ENCODE measurements around the gene DLL4. TPM values are rescaled to one million over a fixed set of nuclear protein-coding genes. Genes with fewer than 3 reads are reported as not detected.

DLL4 gene
- total RNA-seq, 4 donors from 2014 or later, result 4.0 to 8.3 (median 5.1) TPM

DNA sequence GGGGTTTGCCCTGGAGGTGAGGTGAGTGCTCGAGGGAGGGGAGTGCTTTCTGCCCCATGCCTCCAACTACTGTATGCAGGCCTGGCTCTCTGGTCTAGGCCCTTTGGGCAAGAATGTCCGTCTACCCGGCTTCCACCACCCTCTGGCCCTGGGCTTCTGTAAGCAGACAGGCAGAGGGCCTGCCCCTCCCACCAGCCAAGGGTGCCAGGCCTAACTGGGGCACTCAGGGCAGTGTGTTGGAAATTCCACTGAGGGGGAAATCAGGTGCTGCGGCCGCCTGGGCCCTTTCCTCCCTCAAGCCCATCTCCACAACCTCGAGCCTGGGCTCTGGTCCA, 9.4 kb downstream of the DLL4 start:
- WGBS, 2 donors, result 78 to 86% methylated on average over 4 to 6 of the region's 6 CpGs
- H3K4me3 ChIP-seq (ENCODE audit: low read depth, poor library complexity, severe bottlenecking), result no peak overlapping the region
- intact Hi-C loops (cut with DNase I; ENCODE audit: low total_unique reads), result loop anchor here (10.0 kb wide), 1 partner anchor 76 kb away; no protein-coding TSS in a partner anchor
- TF ChIP-seq POLR2A (IDR thresholded peaks at IDR 0.05) (no peak), CTCF (IDR thresholded peaks at IDR 0.05) (no peak)
- DNase-seq (ENCODE audit: low spot score in 2 of 2), result no peak

GRCh38 chr15:40940296-40940801, 11.2 kb downstream of the DLL4 start:
- no peak for DNase-seq (ENCODE audit: low spot score in 2 of 2)
- WGBS, 2 donors, result 40 to 42% methylated on average over 15 of the region's 15 CpGs
- H3K4me3 ChIP-seq (ENCODE audit: low read depth, poor library complexity, severe bottlenecking), result no peak overlapping the region
- intact Hi-C loops (cut with DNase I; ENCODE audit: low total_unique reads), result no loop called here
- no peak for TF ChIP-seq CTCF (IDR thresholded peaks at IDR 0.05)
- TF ChIP-seq POLR2A (IDR thresholded peaks at IDR 0.05), result no peak

- intact Hi-C loops (cut with DNase I; ENCODE audit: low total_unique reads), result no loop called here
- whole genome bisulfite sequencing, 2 donors, result 13 to 23% methylated on average over 6 to 7 of the region's 7 CpGs
- no peak for DNase-seq (ENCODE audit: low spot score in 2 of 2)
- no peak for TF ChIP-seq POLR2A (IDR thresholded peaks at IDR 0.05)
- no peak for TF ChIP-seq CTCF (IDR thresholded peaks at IDR 0.05)
- peak overlapping the region; percentile 32 for H3K4me3 ChIP-seq (ENCODE audit: low read depth, poor library complexity, severe bottlenecking)
Observed at GRCh38 chr15:40941068-40941527, 12.0 kb downstream of the DLL4 start.

DNA sequence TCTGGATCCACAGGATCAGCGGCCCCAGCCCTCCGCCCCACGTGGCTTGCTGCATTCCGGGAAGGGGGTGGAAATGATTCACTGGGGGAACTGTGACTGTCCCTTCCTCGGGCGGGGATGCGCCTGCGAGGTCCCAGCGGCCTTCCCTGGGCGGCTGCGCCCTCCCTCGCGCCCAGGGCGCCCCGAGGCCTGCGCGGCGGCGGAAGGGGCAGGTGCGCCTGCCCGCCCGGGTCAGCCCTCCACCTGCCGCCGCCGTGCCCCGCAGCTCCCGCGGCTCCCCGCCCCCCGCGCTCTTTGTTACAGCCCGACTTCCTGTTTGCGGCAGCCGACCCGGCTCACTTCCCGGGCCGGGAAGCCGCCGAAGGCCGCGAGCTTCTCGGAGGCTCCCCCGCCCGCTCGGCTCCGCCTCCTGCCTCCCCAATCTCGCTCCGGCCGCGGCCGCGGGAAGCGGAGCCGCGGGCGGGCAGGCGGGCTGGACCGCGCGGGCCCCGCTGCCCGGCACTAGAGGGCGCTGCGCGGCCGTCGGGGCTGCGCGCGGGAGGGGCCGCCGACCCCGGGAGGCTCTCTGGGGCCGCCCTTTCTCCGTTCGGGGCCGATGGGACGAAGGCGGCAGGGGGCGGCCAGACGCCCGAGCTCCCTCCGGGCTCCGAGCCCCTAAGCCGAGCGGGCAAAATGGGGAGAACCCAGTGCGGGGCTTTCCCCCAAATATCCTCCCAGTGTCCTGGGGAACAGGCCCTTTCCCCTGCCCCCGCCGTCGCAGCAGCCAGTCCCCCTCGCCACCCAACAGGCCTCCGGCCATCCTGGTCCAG, 12.6 kb downstream of the DLL4 start:
- peak; percentile 62 to 96 for DNase-seq (ENCODE audit: low spot score in 2 of 2)
- intact Hi-C loops (cut with DNase I; ENCODE audit: low total_unique reads), result no loop called here
- WGBS, 2 donors, result 1 to 2% methylated on average over 25 to 64 of the region's 92 CpGs
- TF ChIP-seq CTCF (IDR thresholded peaks at IDR 0.05) (no peak), POLR2A (IDR thresholded peaks at IDR 0.05) (no peak)
- peak overlapping the region; percentile 32 for H3K4me3 ChIP-seq (ENCODE audit: low read depth, poor library complexity, severe bottlenecking)

GRCh38 chr15:40942337-40942854, 13.3 kb downstream of the DLL4 start:
- DNase-seq (ENCODE audit: low spot score in 2 of 2), result no peak
- 33% methylated on average over 15 of the region's 15 CpGs for WGBS, 2 donors
- TF ChIP-seq CTCF (IDR thresholded peaks at IDR 0.05) (no peak), POLR2A (IDR thresholded peaks at IDR 0.05) (no peak)
- H3K4me3 ChIP-seq (ENCODE audit: low read depth, poor library complexity, severe bottlenecking), result peak overlapping the region; percentile 26
- intact Hi-C loops (cut with DNase I; ENCODE audit: low total_unique reads), result no loop called here

All from lower leg skin (tissue), 4 donors.